Suppressor macrophage treated with lipopolysaccharide for 1 hour (primary cell): ENCODE measurements around the gene LRMDA.

ENCODE experiments used
- DNase-seq, 3 donors: peaks; one replicate each; pipeline ENCODE4 v3.0.0-alpha.2; 2020 to 2022

Gene LRMDA

GRCh38 chr10:75647675-75648074 is 216.3 kb downstream of the LRMDA start:
- DNase-seq, result no peak

DNA sequence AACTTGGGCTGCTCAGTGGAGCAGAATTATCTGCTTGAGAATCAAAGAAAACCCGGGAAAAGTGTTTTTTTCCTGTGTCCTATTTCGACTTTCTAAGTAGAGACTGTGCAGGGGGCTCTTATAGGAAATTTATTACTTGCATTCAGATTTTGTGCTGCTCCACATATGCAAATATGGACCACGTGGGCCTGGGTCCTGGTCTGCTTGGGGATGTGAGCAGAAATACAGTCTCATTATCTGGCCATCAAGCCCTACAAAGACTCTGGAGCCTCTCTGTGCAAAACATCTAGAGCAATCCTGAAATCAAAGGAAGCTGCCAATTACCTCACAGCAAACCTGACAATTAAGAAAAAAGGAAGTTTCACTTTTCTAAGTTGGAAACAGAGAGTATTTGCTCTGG is 216.9 kb downstream of the LRMDA start:
- no peak for DNase-seq

GRCh38 chr10:75648854-75649253 is 217.4 kb downstream of the LRMDA start:
- no peak for DNase-seq

DNA sequence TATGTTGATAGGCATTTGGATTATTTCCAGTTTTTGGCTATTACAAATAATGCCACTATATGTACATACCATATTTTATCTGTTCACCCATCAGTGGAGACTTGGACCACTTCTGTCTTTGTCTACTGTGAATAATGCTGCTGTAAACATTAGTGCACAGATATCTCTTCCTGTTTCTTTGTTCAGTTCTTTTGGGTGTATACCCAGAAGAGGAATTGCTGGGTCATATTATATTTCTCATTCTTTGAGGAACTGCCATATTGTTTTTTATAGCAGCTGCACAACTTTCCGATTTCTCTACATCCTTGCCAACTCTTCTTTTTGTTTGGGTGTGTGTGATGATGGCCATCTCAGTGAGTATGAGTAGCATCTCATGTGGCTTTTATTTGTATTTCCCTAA is 218.0 kb downstream of the LRMDA start:
- DNase-seq, result peak; percentile 3 to 33 (median 31)

- DNase-seq, result no peak
Measured at GRCh38 chr10:75650648-75651047, 219.2 kb downstream of the LRMDA start.

- DNase-seq, result peak in 2 of 3 donors; percentile 7 to 23
Measured at GRCh38 chr10:75651417-75651816, 220.0 kb downstream of the LRMDA start.

GRCh38 chr10:75652146-75652740 is 220.8 kb downstream of the LRMDA start:
- no peak for DNase-seq

- DNase-seq, result no peak
Measured at GRCh38 chr10:75653761-75654160, 222.3 kb downstream of the LRMDA start.

GRCh38 chr10:75654171-75654771 is 222.8 kb downstream of the LRMDA start:
- no peak for DNase-seq

GRCh38 chr10:75654772-75655171 is 223.3 kb downstream of the LRMDA start:
- no peak for DNase-seq

GRCh38 chr10:75655791-75656451 is 224.5 kb downstream of the LRMDA start:
- no peak for DNase-seq

DNA sequence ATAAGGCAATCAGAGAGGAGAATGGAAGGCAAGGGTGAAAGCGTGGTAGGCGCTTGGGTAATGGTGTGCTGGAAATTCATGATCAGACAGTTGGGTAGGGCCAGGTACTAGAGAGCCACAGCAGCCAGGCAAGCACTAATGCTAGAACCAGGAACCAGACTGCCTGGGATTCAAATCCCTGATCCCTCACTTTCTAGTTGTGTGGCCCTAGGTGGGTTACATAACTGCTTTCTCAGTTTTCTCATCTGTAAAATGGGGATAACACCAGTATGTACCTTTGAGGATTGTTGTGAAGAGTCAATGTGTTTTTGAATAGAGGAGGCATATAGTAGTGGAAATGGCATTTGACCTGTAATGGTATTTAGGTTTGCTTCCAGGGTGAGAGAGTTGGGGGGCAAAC is 225.9 kb downstream of the LRMDA start:
- DNase-seq, result no peak

DNA sequence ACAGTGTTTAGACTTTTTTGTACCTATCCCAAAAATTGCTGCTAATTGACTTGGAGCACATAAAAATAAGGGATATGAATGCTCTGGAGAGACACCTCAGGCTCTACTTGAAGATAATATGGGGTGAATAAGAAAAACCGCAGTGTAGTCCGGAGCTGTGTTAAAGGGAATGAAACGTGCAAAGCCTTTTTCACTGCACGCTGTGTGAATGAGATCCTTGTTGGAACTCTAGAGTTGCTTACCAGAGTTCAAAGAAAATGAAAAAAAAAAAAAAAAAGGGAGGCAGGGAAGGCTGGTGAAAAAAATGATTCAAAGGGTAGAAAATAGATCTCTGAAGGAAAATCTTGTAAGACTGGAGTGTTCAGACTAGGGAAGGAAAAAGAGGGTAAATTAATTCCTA is 226.6 kb downstream of the LRMDA start:
- DNase-seq, result no peak

DNA sequence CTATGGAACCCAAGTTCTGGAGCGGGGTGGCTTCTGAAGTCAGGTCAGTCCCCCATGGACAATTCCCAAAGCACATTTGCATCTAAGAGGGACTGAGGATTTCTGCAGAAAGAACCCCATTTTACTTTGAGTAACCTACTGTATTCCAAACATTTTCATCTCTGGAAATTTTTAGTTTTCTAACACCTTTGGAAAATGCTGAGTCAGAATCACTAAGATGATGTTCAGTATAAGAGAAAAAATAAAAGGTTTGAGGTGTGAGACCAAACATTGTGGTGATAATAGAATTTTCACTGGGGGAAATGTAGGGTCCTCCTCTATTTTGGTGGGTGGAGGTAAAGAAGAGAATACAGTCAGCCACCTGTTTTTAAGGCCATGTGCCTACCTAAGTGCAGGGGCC is 227.1 kb downstream of the LRMDA start:
- no peak for DNase-seq

GRCh38 chr10:75658915-75659314 is 227.5 kb downstream of the LRMDA start:
- DNase-seq, result no peak

GRCh38 chr10:75660823-75661222 is 229.4 kb downstream of the LRMDA start:
- peak in 1 of 3 donors; percentile 3 for DNase-seq

DNA sequence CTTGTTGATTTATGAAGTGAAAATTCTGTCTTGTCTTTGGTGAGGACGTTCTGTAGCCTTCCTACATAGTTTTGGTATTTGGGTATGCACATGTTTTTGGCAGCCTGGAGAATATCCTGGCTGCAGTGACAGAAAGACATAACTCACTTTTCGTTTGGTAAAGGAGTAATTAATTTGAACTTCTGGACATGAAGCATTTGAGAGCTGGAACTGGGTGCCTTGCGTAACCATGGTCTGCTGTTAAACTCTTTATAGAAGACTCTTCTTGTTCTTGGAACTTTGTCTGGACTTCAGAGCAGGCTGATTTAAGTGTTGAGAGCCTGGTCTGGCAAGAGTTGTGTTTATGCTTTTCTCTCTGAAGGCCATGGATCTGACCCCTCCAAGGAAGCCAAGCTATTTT is 231.3 kb downstream of the LRMDA start:
- DNase-seq, result no peak

DNA sequence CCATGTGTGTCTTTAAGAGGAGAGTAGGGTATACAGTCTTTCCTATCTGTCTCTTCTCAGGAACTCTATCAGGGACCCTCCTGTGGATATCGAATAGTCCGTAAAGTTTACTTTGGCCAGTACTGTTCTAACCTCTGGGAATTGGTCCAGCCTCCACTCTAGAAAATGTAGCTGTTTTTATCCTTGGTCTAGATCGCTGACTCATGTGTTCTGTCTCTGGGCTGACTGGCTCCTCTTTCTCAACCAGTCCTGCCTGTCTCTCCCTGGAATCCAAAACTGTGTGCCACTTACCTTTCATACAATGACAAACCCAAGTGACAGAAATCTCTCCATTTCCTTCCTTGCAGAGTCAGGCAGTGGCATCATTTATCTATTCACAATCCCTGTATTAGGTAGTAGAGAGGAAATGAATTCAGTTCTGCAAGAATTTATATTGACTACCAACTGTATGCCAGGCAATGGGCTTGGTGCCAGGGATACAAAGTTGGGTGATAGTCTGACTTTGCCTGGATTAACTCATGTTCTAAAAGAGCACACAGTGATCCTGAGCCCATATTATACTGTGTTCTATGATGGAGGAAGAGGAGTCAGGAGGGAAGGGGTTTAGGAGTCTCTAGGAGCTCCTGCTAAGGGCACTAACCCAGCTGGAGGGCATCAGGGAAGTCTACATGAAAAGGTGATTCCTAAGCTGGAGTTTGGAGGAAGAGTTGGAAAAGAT is 232.7 kb downstream of the LRMDA start:
- no peak for DNase-seq

DNA sequence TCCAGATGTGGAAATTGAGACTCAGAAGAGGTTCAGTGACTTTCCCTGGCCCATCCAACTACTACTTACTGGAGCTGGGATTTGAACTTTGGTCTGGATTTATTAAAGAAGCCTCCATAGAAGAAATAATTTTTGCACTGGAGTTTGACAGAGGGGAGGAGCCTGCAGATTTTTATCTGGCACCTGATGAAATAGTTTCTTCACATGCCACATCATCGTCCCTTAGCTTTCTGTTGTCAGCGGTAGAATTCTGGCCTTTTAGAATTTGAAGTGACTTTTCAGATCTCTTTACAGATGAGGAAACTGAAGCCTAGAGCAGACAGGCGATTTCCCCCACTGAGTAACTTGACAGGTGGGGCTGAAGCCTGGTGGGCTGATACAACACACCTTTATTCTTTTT is 233.5 kb downstream of the LRMDA start:
- no peak for DNase-seq

DNA sequence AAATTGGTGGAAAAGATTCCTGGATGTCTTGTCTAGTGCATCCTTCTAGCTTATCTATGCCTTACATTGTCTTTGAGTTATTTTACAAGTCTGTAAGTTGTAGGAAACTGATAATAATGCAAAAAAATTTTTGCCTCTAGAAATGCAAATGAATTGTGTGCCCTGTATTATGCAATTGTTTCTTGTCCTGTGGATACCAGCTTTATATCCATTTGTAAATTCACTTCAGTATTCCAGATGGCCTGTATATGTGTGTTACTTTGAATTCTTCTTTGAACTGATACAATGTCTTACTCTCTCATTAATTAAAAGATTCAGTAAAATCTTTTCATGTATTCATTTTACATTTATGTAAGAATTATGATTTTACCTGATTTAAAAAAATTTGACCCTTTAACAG is 234.3 kb downstream of the LRMDA start:
- DNase-seq, result no peak

DNA sequence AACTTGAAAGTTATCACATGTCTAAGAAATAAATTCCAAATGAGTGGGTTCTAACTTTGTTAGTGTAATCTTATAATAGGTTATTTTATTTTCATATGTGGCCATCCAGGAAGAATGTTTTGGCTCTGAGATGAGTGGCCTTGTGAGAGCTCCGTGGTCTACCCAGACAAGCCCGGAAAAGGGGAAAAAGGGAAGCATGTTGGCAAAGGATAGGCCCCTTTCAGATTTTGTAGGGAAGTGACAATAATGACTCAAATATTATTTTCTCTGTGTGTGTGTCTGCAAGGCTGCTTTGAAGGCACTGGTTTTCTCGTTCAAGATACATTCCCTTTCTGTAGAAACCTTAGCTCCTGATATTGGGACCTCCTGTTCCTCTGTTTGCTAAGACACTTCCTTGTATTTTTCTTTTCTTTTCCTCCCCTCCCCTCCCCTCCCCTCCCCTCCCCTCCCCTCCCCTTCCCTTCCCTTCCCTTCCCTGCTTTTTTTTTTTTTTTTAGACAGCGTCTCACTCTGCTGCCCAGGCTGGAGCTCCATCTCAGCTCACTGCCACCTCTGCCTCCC is 240.8 kb downstream of the LRMDA start:
- DNase-seq, result peak; percentile 44 to 58 (median 55)

GRCh38 chr10:75672842-75673241 is 241.4 kb downstream of the LRMDA start:
- peak; percentile 50 to 67 (median 63) for DNase-seq

DNA sequence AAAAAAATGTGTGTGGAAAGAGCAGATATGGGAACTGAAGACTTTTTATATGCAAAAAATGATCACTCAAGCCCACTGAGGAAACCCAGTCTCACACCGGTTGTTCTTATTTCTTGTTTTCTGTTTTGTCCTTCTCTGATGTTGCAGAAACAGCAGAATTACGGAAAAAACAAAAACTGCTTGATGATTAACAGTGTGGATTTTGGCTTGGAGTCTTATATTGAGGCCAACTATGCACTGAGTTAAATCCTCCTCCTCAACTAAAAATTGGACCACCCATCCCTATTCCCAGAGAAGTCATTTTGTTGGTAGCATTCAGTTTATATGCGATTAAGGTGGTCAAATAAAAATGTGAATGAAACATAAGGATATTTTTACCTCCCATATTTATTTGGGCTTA is 246.1 kb downstream of the LRMDA start:
- no peak for DNase-seq

- no peak for DNase-seq
Measured at GRCh38 chr10:75678527-75678926, 247.1 kb downstream of the LRMDA start.
